ENCODE measurements around the gene LCN2.

DNA sequence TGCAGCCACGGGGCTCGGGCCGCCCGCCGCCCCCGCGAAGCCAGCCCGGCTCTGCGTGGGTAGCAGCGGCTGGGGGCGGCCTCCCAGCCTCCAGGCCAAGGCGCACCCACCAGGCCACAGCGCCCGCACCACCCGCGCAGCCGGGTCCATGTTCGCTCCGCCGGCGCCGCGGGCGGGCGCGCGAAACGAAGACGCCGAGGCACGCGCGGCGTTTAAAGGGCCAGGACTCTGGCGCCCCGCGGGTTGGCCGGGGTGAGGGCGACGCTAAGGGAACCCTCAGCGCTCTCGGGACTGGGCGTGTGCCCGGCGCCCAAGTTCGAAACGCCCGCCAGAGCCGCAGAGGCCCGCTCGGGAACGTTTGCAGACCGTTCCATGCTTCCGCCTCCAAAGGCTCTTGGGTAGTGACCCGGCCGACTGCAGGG, 21.7 kb upstream of the LCN2 start, which contains the start of gene PTGES2:
- TF ChIP-seq EZH2 (IDR thresholded peaks at IDR 0.05; ENCODE audit: borderline replicate concordance, low read depth, low read length, poor library complexity, severe bottlenecking): no peak
- TF ChIP-seq, protein P1, sequence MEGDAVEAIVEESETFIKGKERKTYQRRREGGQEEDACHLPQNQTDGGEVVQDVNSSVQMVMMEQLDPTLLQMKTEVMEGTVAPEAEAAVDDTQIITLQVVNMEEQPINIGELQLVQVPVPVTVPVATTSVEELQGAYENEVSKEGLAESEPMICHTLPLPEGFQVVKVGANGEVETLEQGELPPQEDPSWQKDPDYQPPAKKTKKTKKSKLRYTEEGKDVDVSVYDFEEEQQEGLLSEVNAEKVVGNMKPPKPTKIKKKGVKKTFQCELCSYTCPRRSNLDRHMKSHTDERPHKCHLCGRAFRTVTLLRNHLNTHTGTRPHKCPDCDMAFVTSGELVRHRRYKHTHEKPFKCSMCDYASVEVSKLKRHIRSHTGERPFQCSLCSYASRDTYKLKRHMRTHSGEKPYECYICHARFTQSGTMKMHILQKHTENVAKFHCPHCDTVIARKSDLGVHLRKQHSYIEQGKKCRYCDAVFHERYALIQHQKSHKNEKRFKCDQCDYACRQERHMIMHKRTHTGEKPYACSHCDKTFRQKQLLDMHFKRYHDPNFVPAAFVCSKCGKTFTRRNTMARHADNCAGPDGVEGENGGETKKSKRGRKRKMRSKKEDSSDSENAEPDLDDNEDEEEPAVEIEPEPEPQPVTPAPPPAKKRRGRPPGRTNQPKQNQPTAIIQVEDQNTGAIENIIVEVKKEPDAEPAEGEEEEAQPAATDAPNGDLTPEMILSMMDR (conservative IDR thresholded peaks at IDR 0.05; ENCODE audit: low read depth, low read length): no peak
